AG04450 (cell line): ENCODE results near the gene ZNF33A. TPM values are rescaled to one million over a fixed set of nuclear protein-coding genes. Genes with fewer than 3 reads are reported as not detected.
A peak's percentile ranks its signal among the peaks of the same experiment; 100 is the strongest.
"Not testable (repeated sequence)": the region's sequence is repeated elsewhere in the genome, so short reads cannot be mapped to it uniquely, and the experiment has no call there.

Experiments
- CTCF ChIA-PET: fragments of 300-600, 350-600 bp; formaldehyde crosslinking; extraction: SDS; loops from one replicate; lab custom pipeline; 2022; ENCODE audit warnings: antibody characterized with exemption, inconsistent platforms; lab: Charles Lee
- POLR2A ChIA-PET: fragments of 350-600 bp; formaldehyde crosslinking; extraction: SDS; loops from one replicate; lab custom pipeline; 2021; ENCODE audit warnings: antibody characterized with exemption, inconsistent platforms; lab: Yijun Ruan, JAX
- DNase-seq: peaks from one replicate; pipeline ENCODE4 v3.0.0-alpha.2; 2011; ENCODE audit warnings: low read depth, low spot score
- H3K27ac ChIP-seq: one replicate; pipeline ENCODE4 v1.5.1; 2012; ENCODE audit warnings: low read depth, low read length, control low read depth
- H3K27me3 ChIP-seq: one replicate; pipeline ENCODE4 v1.6.0; 2012; ENCODE audit warnings: low read length; ENCODE audit not compliant: control insufficient read depth, insufficient read depth
- H3K4me3 ChIP-seq: 2 replicates; pipeline ENCODE4 v1.5.1; 2011; ENCODE audit warnings: mild to moderate bottlenecking, low read depth, low read length, control low read depth
- H3K9me3 ChIP-seq: 2 replicates; pipeline ENCODE4 v1.5.1; 2012; ENCODE audit warnings: low read length; ENCODE audit not compliant: control insufficient read depth, insufficient read depth
- polyA plus RNA-seq: library from polyadenylated mRNA; depleted of rRNA; stranded (reverse); fragments of >200 nt; gene quantifications from 2 replicates; pipeline ENCODE4 v1.2.3, GENCODE V29; 2011
- TF ChIP-seq, protein P1 (sequence below): IDR thresholded peaks from 2 replicates; pipeline ENCODE4 v1.5.1; 2011; ENCODE audit warnings: low read depth, low read length, control low read depth, inconsistent platforms

The ZNF33A gene
- polyA plus RNA-seq, 1 experiment: 10.5 TPM

DNA sequence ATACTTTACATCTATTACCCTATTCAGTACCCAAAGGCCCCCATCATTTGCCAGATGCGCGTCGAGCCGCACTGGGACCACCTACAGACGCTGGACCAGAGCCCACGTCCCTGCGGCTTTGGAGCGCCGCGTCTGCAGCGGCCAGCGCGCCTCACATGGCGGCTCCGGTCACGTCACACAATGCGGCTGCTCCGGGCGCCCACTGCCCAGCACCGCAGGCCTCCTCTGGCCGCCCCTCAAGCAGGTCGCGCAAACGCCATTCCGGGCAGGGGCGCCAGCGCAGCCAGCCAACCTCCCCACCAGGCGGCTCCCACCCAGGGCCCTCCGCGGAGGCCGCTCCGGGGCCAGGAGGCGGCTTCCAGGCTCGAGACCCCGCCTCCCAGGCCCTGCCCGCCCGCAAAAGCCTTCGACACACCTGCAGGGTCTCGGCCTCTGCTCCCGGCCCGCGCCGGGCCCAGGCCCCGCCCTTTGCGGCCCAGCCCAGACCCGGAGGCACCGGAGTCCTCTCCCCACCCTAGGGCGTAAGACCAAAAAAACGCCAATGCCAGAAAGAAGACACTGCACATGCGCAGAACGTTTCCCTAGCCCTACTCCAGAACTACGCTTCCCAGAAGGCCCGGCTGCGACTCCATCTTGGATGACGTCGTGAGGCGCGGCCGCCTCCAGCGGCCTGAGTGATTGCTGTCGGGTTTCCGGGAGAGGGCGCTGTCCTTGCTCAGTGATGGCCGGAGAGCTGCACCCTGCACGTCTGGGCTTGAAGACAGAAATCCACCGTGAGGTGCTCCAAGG is 34.2 kb upstream of the ZNF33A start, which contains the start of gene ZNF25:
ZNF25 (minus strand) TSS at position 557 of the 789 bp plus-strand sequence. CDS start 4,925 bp downstream, outside the sequence.
- Histone ChIP-seq H3K4me3 (peak within 1 kb of the TSS; percentile 83), H3K27me3 (no peaks in the 10 kb centered on the region), H3K27ac (peak within 1 kb of the TSS; percentile 48), H3K9me3 (no peaks in the 10 kb centered on the region)
- TF ChIP-seq, protein P1, sequence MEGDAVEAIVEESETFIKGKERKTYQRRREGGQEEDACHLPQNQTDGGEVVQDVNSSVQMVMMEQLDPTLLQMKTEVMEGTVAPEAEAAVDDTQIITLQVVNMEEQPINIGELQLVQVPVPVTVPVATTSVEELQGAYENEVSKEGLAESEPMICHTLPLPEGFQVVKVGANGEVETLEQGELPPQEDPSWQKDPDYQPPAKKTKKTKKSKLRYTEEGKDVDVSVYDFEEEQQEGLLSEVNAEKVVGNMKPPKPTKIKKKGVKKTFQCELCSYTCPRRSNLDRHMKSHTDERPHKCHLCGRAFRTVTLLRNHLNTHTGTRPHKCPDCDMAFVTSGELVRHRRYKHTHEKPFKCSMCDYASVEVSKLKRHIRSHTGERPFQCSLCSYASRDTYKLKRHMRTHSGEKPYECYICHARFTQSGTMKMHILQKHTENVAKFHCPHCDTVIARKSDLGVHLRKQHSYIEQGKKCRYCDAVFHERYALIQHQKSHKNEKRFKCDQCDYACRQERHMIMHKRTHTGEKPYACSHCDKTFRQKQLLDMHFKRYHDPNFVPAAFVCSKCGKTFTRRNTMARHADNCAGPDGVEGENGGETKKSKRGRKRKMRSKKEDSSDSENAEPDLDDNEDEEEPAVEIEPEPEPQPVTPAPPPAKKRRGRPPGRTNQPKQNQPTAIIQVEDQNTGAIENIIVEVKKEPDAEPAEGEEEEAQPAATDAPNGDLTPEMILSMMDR: peak; percentile 94
- DNase-seq: peak; percentile 97
- ChIA-PET CTCF (interaction anchor here (0.6 to 3.9 kb wide), 54 partner anchors 9 to 1249 kb away, joined by 3 to 53 read pairs (median 5); partner anchors contain the start of genes ZNF248, ZNF33A and ZNF37A), POLR2A (interaction anchor here (0.6 to 1.0 kb wide), 4 partner anchors 119 to 427 kb away, joined by 3 to 7 read pairs (median 4); no protein-coding TSS in a partner anchor)

DNA sequence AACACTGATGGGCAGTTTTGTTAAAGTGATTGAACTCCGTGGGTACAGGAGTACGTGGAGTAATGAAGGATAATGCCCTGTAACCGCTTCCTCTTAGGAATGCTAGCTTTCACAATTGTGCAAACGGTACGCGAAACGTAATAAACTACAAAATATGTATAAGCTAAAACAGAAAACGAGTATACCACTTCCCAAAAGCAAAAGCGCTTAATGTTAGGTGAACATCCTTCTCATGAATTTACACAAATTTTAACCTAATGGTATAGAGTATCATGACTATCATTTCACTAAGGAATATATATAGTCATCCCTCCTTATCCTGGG is 33.6 kb upstream of the ZNF33A start:
- Histone ChIP-seq H3K9me3 (no peaks in the 10 kb centered on the region), H3K4me3 (peak overlapping the region; percentile 63), H3K27me3 (no peaks in the 10 kb centered on the region), H3K27ac (no peak overlapping the region)
- CTCF ChIA-PET: interaction anchor here (0.6 to 3.9 kb wide), 53 partner anchors 9 to 1249 kb away, joined by 3 to 53 read pairs (median 5); partner anchors contain the start of genes ZNF248, ZNF33A and ZNF37A
- no peak for DNase-seq
- TF ChIP-seq, protein P1: no peak
- POLR2A ChIA-PET: interaction anchor here (0.6 to 1.0 kb wide), 4 partner anchors 120 to 426 kb away, joined by 3 to 7 read pairs (median 4); no protein-coding TSS in a partner anchor

DNA sequence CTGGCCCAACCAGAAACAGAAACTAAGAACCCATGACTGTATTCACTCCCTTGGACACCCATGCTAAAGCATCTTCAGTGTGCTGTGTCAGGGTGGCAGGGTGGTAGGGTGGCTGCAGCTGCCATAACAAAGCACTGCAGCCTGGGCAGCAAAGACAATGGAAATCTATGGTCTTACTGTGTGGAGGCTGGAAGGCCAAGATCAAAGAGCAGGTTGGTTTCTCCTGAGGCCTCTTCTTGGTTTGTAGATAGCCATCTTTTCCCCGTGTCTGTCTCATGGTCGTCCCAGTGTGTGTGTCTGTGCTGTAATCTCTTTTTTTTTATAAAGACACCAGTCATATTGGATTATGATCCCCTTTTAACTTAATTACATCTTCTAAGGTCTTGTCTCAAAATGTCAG is 18.8 kb upstream of the ZNF33A start:
- TF ChIP-seq, protein P1: no peak
- ChIA-PET POLR2A (no interaction called here), CTCF (interaction anchor here (2.4 kb wide), 1 partner anchor 374 kb away, joined by 7 read pairs; no protein-coding TSS in a partner anchor)
- Histone ChIP-seq H3K9me3 (no peaks in the 10 kb centered on the region), H3K27me3 (peaks cover 2% of the 10 kb centered on the region), H3K4me3 (no peak overlapping the region), H3K27ac (no peak overlapping the region)
- no peak for DNase-seq

DNA sequence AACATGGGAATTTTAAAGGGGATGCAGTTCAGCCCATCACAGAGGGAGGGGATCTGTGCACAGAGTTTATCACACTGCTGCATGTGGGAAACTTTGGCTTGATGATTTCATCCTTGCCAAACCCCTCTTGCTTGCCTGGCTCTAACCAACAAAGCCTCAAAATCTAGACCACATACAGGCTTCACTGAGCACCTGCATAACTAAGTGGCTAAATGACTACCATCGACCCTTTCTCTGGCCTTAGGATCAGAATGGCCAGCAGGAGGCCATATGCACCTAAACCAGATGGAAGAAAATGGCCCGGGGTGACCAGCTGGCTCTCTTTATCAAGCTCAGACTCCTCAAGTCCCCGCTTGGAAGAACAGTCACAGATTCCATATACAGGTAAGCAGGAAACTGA is 18.4 kb upstream of the ZNF33A start:
- TF ChIP-seq, protein P1: no peak
- peaks cover 2% of the 10 kb centered on the region for H3K27me3 ChIP-seq
- no peaks in the 10 kb centered on the region for H3K9me3 ChIP-seq
- DNase-seq: no peak
- H3K4me3 ChIP-seq: no peak overlapping the region
- CTCF ChIA-PET: interaction anchor here (0.7 to 2.4 kb wide), 2 partner anchors 15 to 374 kb away, joined by 3 to 7 read pairs; partner anchors contain the start of gene ZNF25
- POLR2A ChIA-PET: no interaction called here
- H3K27ac ChIP-seq: no peak overlapping the region

DNA sequence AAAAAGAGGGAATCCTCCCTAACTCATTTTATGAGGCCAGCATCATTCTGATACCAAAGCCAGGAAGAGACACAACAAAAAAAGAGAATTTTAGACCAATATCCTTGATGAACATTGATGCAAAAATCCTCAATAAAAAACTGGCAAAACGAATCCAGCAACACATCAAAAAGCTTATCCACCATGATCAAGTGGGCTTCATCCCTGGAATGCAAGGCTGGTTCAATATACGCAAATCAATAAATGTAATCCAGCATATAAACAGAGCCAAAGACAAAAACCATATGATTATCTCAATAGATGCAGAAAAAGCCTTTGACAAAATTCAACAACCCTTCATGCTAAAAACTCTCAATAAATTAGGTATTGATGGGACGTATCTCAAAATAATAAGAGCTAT is 11.6 kb upstream of the ZNF33A start:
- H3K27ac ChIP-seq, POLR2A ChIA-PET, CTCF ChIA-PET, H3K27me3 ChIP-seq, H3K9me3 ChIP-seq, H3K4me3 ChIP-seq, DNase-seq: not testable (repeated sequence)

DNA sequence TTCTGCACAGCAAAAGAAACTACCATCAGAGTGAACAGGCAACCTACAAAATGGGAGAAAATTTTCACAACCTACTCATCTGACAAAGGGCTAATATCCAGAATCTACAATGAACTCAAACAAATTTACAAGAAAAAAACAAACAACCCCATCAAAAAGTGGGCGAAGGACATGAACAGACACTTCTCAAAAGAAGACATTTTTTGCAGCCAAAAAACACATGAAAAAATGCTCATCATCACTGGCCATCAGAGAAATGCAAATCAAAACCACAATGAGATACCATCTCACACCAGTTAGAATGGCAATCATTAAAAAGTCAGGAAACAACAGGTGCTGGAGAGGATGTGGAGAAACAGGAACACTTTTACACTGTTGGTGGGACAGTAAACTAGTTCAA is 10.0 kb upstream of the ZNF33A start:
- DNase-seq, H3K27ac ChIP-seq, H3K4me3 ChIP-seq, H3K9me3 ChIP-seq, CTCF ChIA-PET, POLR2A ChIA-PET, H3K27me3 ChIP-seq: not testable (repeated sequence)
